PC-3 (cell line): ENCODE measurements around the gene LMO7.

ENCODE experiments used
- CTCF ChIP-seq: fragments of 300-600 bp; sonication (generic); conservative IDR thresholded peaks from 2 replicates; pipeline ENCODE4 v1.5.1; 2017; ENCODE audit warnings: antibody characterized with exemption, low read depth, mild to moderate bottlenecking, low read length
- EZH2 ChIP-seq: fragments of 300-600 bp; sonication (generic); IDR thresholded peaks from one replicate; pipeline ENCODE4 v1.6.1; 2017; ENCODE audit warnings: antibody characterized with exemption, mild to moderate bottlenecking, low read length; ENCODE audit not compliant: unreplicated experiment

- TF ChIP-seq CTCF (no peak), EZH2 (no peak)
Observed at GRCh38 chr13:75643182-75643581, 7.1 kb downstream of the LMO7 start.
